MCF 10A (cell line): ENCODE results near the gene COLEC12. TPM values are rescaled to one million over a fixed set of nuclear protein-coding genes. Genes with fewer than 3 reads are reported as not detected.
"Not testable (repeated sequence)": the region's sequence is repeated elsewhere in the genome, so short reads cannot be mapped to it uniquely, and the experiment has no call there.

ENCODE experiments used
- BruUV-seq: library from RNA; stranded (reverse); fragments of 400-500 nt; replicated peaks from 2 replicates; lab custom pipeline; 2021; lab: Mats Ljungman, UMichigan
- CTCF ChIA-PET: fragments of 300-600 bp; sonication (Branson Sonifier 250); formaldehyde crosslinking; extraction: SDS; loops from one replicate; lab custom pipeline; 2021; ENCODE audit warnings: antibody characterized with exemption, inconsistent platforms; lab: Yijun Ruan, JAX
- POLR2A ChIA-PET: fragments of 300-600, 350-650 bp; sonication (Branson Sonifier 250); formaldehyde crosslinking; extraction: SDS; loops from one replicate; lab custom pipeline; 2020; ENCODE audit warnings: antibody characterized with exemption, inconsistent platforms; lab: Yijun Ruan, JAX
- DNase-seq: peaks from one replicate; pipeline ENCODE4 v3.0.0-alpha.2; 2018; ENCODE audit not compliant: unreplicated experiment
- H3K27ac Mint-ChIP-seq: one replicate; pipeline ENCODE4 v1.8.0; 2022; ENCODE audit warnings: mild to moderate bottlenecking, low read depth, mixed read lengths; ENCODE audit not compliant: unreplicated experiment
- H3K27me3 Mint-ChIP-seq: one replicate; pipeline ENCODE4 v1.8.0; 2022; ENCODE audit warnings: mixed read lengths; ENCODE audit not compliant: insufficient read depth, unreplicated experiment
- H3K36me3 Mint-ChIP-seq: one replicate; pipeline ENCODE4 v1.8.0; 2022; ENCODE audit warnings: mild to moderate bottlenecking, moderate library complexity, mixed read lengths; ENCODE audit not compliant: insufficient read depth, unreplicated experiment
- H3K4me1 Mint-ChIP-seq: one replicate; pipeline ENCODE4 v1.8.0; 2022; ENCODE audit warnings: mixed read lengths; ENCODE audit not compliant: insufficient read depth, unreplicated experiment
- H3K4me3 Mint-ChIP-seq: one replicate; pipeline ENCODE4 v1.8.0; 2022; ENCODE audit warnings: mild to moderate bottlenecking, moderate library complexity, mixed read lengths; ENCODE audit not compliant: unreplicated experiment
- H3K9me3 Mint-ChIP-seq: one replicate; pipeline ENCODE4 v1.8.0; 2022; ENCODE audit warnings: mixed read lengths; ENCODE audit not compliant: unreplicated experiment
- CTCF ChIP-seq: fragments of 200-600 bp; IDR thresholded peaks from one replicate; pipeline ENCODE4 v1.8.0; 2022; ENCODE audit warnings: antibody characterized with exemption, mild to moderate bottlenecking; ENCODE audit not compliant: unreplicated experiment
- intact Hi-C: fragments of 100-400 bp; cut with micrococcal nuclease; formaldehyde crosslinking; loops from 2 replicates; pipeline ENCODE4 v1.14.1; 2022
- total RNA-seq: library from RNA; stranded (reverse); gene quantifications from 2 replicates; pipeline ENCODE4 v1.2.3, GENCODE V29; 2022

The COLEC12 gene
- total RNA-seq, 1 experiment from 2014 or later, result 0.05 TPM

GRCh38 chr18:407191-407590 is 93.3 kb downstream of the COLEC12 start:
- TF ChIP-seq CTCF, result no peak
- Mint-ChIP-seq H3K27ac (no peak overlapping the region), H3K36me3 (no peaks in the 10 kb centered on the region), H3K4me1 (no peaks in the 10 kb centered on the region), H3K27me3 (no peaks in the 10 kb centered on the region), H3K9me3 (peaks cover 27% of the 10 kb centered on the region), H3K4me3 (no peak overlapping the region)
- POLR2A ChIA-PET, result no interaction called here
- CTCF ChIA-PET, result no interaction called here
- no peak for DNase-seq
- intact Hi-C loops, result no loop called here
- BruUV-seq, result no TSS peak

GRCh38 chr18:406677-407076 is 93.8 kb downstream of the COLEC12 start:
- Mint-ChIP-seq H3K36me3 (no peaks in the 10 kb centered on the region), H3K27ac (no peak overlapping the region), H3K4me3 (no peak overlapping the region), H3K9me3 (peaks cover 23% of the 10 kb centered on the region), H3K27me3 (no peaks in the 10 kb centered on the region), H3K4me1 (no peaks in the 10 kb centered on the region)
- ChIA-PET POLR2A (no interaction called here), CTCF (no interaction called here)
- intact Hi-C loops, result no loop called here
- BruUV-seq, result no TSS peak
- no peak for DNase-seq
- no peak for TF ChIP-seq CTCF

- H3K4me3 Mint-ChIP-seq, H3K4me1 Mint-ChIP-seq, DNase-seq, intact Hi-C loops, BruUV-seq, H3K27ac Mint-ChIP-seq, H3K36me3 Mint-ChIP-seq, CTCF ChIA-PET, H3K27me3 Mint-ChIP-seq: not testable (repeated sequence)
- POLR2A ChIA-PET, result interaction anchor here (0.6 to 0.7 kb wide), 2 partner anchors 33 to 204 kb away, joined by 3 read pairs; no protein-coding TSS in a partner anchor
- H3K9me3 Mint-ChIP-seq, result peaks cover 14% of the 10 kb centered on the region
Measured at GRCh38 chr18:405006-405405, 95.5 kb downstream of the COLEC12 start.

- Mint-ChIP-seq H3K4me3 (no peak overlapping the region), H3K27me3 (no peaks in the 10 kb centered on the region), H3K9me3 (peaks cover 14% of the 10 kb centered on the region), H3K4me1 (no peaks in the 10 kb centered on the region), H3K36me3 (no peaks in the 10 kb centered on the region), H3K27ac (no peak overlapping the region)
- BruUV-seq, result no TSS peak
- DNase-seq, result no peak
- no peak for TF ChIP-seq CTCF
- intact Hi-C loops, result no loop called here
- CTCF ChIA-PET, result interaction anchor here (1.0 kb wide), 1 partner anchor 33 kb away, joined by 3 read pairs; no protein-coding TSS in a partner anchor
- POLR2A ChIA-PET, result interaction anchor here (0.6 to 0.7 kb wide), 3 partner anchors 20 to 205 kb away, joined by 3 read pairs; no protein-coding TSS in a partner anchor
Measured at GRCh38 chr18:404061-404636, 96.4 kb downstream of the COLEC12 start.
